GM21390 (cell line): ENCODE measurements around the gene PGF.

Source experiments
- ATAC-seq: cut with Tn5 transposase; IDR thresholded peaks from one replicate; pipeline ENCODE4 v1.9.1; 2021; ENCODE audit not compliant: unreplicated experiment

Gene PGF

GRCh38 chr14:74979029-74979428, 23.6 kb upstream of the PGF start:
- ATAC-seq, result no peak

DNA sequence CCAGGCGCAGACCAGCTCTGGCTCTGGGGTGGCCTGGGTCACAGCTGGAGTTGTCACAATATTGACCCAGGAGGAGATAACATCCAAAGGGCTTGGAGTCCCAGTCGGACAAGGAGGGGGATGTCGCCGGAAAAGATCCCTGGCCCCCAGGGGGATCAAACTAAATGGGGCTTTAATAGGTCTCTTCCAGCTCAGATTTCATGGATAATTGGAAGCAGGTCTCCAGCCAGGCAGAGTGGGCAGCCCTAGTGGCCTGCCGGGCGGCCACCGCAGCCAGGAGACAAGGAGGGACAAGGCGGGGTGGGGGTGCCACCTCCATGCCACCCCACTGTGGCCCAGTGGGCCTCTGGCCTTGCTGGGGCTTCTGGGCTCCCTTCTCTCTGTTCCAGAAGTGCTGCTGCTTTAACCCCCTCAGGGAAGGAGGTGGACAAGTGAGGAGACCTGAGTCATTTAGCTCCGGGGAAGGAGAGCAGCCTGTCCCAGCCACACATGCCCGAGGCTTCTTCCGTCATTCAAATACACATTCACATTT, 23.1 kb upstream of the PGF start:
- no peak for ATAC-seq

GRCh38 chr14:74977901-74978385, 22.5 kb upstream of the PGF start:
- ATAC-seq, result no peak

GRCh38 chr14:74977164-74977900, 21.9 kb upstream of the PGF start:
- ATAC-seq, result no peak

GRCh38 chr14:74976264-74977113, 21.1 kb upstream of the PGF start:
- no peak for ATAC-seq

GRCh38 chr14:74975059-74975810, 19.8 kb upstream of the PGF start:
- no peak for ATAC-seq

DNA sequence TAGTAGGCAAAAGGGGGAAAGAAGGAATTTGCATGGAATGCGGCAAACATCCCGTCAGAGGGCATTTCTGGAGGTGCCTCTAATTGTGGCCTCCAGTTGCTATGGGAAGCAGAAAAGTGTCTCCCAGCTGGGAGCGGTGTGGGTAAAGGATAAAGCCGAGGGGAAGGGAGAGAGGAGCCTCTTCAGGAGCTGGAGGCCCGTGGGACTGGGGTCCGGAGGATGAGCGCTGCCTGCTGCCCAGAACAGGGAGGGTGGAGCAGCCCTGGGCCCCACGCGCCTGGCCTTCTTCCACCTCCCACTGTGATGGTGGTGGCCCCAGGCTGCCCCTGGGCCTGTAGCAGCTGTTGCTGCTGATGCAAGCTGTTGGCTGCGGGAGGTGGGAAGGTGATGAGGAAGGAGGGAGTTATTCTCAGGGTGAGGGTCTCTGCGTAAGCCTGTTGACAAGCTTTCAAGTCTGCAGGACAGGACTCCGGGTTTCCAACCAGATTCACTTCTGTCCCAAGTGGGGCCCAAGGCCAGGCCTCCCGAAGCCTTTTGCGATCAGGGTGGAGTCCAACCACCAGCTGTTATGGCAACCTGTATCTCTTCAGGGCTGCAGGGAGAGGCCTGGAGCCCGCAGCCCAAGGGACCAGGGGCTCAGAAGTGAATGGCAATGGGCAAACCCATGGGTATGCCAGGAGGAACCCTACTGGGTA, 19.1 kb upstream of the PGF start:
- ATAC-seq, result no peak

GRCh38 chr14:74973905-74974363, 18.5 kb upstream of the PGF start:
- ATAC-seq, result no peak

- ATAC-seq, result no peak
These were observed 17.7 kb upstream of the PGF start for GRCh38 chr14:74973003-74973653.

DNA sequence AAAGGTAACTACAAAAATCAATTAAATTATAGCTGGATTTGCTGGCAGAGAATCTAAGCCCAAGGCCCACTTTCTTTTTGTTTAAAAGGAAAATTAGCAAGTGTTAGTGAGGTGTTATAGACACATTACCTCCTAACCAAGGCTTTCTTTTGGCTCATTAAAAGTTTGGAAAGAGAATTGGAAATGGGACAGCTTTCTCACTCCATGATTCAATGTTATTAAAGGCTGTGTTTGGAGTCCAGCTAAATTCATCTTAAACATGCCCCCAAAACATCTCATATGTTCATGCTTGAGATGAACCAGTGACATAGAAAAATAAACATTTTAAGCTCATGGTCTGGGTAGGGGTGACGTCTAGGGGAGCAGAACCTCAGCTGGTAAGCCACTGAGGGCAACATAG, 13.4 kb upstream of the PGF start:
- ATAC-seq, result no peak

- no peak for ATAC-seq
These were observed 10.2 kb upstream of the PGF start for GRCh38 chr14:74965486-74966153.

DNA sequence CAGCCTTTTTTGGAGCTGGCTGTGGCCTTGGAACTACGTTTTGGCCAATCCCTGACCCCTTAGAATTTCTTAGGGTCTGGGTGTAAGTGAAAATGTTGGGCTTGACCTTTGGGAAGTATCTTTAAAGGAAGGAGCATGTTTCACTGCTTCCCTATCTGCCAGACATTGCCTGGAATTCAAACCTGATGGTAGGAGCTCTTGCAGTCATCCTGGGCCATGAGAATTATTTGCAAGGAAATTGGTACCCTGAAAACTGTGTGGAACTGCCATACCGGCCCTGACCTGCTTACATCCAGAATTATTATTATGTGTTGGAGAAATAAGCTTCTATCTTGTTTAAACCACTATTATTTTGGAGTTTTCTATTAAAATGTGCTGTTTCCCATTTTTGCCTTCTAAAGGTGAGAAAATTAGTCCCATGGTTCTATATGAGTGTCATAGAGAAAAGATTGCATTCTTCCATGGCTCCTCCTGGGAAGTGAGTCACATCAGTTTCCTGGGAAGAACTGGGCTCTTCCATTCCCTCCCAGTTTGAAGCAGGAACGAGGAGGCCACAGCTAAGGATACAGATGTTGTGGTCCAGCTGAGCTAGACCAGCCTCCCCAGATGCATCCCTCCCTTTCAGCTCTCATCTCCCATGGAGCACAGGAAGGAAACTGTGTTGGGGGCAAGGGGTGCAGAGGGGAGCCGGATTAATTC, 9.5 kb upstream of the PGF start:
- no peak for ATAC-seq

DNA sequence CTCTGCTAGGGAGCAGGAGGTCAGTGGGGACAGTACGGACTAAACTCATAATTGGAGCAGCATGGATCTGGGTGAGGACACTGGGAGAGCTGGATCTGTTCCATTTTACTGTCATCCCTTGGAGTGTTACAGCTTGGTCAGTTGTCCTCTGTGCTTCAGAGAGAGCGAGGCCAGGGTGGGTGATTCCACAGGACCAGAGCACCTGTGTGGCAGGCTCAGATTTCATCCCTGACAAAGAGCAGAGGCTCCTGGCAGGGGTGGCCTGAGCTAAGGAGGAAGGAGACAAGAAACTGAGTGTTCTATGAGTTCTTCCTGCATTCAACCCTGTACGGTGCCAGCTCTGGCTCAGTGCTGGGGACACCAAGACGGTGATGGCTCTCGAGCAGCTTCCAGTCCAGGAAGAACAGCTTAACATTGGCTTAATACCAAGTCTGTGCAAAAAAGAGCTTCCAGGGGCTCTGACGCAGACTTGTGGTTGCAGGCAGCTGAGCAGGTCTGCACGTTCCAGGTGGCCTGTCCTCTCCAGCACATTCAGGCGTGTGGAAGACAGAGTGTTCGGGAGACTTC, 8.4 kb upstream of the PGF start:
- ATAC-seq, result no peak

DNA sequence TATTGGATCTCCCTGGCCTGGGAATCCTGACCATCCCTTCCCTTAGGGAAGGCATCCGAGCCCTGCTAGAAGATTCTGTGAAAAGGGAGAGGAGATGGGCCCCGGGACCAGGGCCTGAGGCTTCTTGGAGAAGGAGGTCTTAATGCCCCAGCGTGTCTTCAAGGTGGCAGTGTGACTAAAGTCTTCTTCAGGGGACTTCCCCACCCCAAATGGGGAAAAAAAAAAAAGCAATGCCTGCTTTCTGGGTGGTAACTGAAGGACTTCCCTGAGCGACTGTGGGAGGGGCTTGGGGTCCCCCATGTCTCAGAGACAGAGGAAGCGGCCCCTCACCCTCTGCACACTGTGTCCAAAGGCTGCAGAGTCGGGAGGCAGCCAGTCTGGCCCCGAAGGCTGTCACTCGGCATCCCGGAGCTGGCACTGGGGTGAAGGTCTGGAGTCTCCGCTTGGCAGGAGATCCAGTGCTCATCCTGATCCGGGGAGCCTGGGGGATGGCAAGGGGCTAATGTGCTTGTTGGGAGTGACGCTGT, 7.8 kb upstream of the PGF start:
- no peak for ATAC-seq

DNA sequence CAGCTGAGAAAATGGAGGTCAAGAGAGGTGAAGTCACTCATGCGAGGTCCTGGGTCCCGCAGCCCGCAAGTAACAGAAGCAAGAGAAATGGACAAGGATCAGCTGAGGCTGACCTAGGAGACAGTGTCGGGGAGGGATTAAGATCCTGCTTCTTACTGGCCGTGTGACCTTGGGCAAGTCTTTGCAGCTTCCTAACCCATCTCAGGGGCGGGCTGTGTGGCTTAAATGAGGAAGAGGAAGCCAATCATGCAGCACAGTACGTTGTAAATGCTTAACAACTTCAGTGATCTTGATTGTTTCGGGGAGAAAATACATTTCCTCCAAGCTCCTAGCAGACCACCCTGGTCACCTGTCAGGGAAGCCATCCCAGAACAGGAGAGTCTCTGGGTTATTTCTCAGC, 7.1 kb upstream of the PGF start:
- no peak for ATAC-seq

DNA sequence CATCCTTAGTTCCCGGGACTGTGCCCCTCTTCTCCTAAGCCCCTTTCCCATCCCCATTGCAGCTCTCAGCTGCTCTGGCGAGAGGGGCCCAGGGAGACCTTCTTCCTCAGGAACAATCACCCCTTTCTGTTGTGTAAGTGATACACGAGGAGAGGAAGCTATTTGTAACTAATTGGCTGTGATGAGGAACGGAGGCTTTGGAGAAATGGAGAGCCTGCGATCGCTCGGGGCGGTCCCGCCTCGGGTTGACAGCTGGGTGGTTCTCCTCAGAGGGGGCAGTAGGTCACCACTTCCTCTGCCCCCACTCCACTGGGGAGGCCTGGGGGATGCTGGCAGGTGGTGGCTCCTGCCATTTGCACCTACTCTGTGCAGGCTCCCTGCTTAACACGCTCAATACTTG, 6.6 kb upstream of the PGF start:
- ATAC-seq, result no peak

- no peak for ATAC-seq
These were observed 6.0 kb upstream of the PGF start for GRCh38 chr14:74961238-74961911.

DNA sequence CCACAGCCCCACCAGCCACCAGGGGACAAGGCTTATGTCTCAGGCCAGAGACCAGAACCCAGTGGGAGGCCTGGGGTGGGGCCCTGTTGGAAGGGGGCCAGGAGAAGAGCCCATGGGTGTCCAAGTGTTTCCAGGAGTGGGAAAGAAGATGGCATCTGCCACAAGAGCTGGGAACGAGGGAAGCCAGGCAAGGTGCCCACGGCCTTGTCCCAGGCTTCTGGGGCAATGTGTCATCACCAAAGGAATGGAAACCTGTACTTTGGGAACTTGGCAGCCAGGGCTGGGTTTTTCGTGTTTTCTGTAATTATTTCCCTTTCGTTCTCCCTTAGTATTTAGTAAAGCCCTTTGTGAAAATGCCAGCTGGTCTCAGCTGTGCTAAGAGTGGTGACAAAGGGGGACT, 5.3 kb upstream of the PGF start:
- ATAC-seq, result no peak
